Fibroblast of lung (primary cell): ENCODE data around the gene OR56A5.

Source experiments
- CTCF ChIP-seq, 2 donors: IDR thresholded peaks in 1 of 2; conservative IDR thresholded peaks in 1 of 2; 1 replicate in 1 of 2; 2 replicates in 1 of 2; pipeline ENCODE4 v1.5.1; 2011 to 2012; ENCODE audit warnings: low read length in 2 of 2, control low read depth in 1 of 2, inconsistent platforms in 1 of 2, low read depth in 1 of 2, mild to moderate bottlenecking in 1 of 2
- EZH2 ChIP-seq: IDR thresholded peaks from 2 replicates; pipeline ENCODE4 v1.5.1; 2012; ENCODE audit warnings: low read length, control low read depth, mild to moderate bottlenecking; ENCODE audit errors: missing control alignments

- TF ChIP-seq CTCF (conservative IDR thresholded peaks at IDR 0.05 in 1 of 2, IDR thresholded peaks at IDR 0.05 in 1 of 2; ENCODE audit: low read depth in 1 of 2, low read length in 2 of 2) (no peak), EZH2 (no peak)
Observed at GRCh38 chr11:5937868-5938602, 30.3 kb downstream of the OR56A5 start.
